HG02840 (cell line): ENCODE results near the gene ZNF789.
A peak's percentile ranks its signal among the peaks of the same experiment; 100 is the strongest.
"Not testable (repeated sequence)": the region's sequence is repeated elsewhere in the genome, so short reads cannot be mapped to it uniquely, and the experiment has no call there.

Source experiments
- ATAC-seq: cut with Tn5 transposase; IDR thresholded peaks from one replicate; pipeline ENCODE4 v1.9.1; 2021; ENCODE audit warnings: mild to moderate bottlenecking, moderate library complexity, moderate number of reproducible peaks; ENCODE audit not compliant: unreplicated experiment, low FRiP score

Gene ZNF789

DNA sequence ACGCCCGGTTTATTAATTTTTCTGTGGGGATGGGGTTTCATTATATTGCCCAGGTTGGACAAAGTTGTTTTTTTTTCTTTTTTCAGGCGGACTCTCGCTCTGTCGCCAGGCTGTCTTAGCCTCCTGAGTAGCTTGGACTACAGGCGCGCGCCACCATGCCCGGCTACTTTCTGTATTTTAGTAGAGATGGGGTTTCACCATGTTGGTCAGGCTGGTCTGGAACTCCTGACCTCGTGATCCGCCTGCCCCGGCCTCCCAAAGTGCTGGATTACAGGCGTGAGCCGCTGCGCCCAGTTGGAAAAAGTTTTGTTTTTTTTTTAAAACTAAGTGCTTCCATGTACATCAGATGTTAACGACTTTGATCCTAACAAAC lies 27.9 kb downstream of the ZNF789 start:
- no peak for ATAC-seq

- not testable (repeated sequence) for ATAC-seq
These were observed 28.5 kb downstream of the ZNF789 start for GRCh38 chr7:99501236-99501635.

- no peak for ATAC-seq
These were observed 31.6 kb downstream of the ZNF789 start for GRCh38 chr7:99504281-99504602.

GRCh38 chr7:99504603-99505323 lies 32.1 kb downstream of the ZNF789 start, which contains the start of gene ZKSCAN5:
ZKSCAN5 (plus strand) TSS chr7:99504662; CDS start chr7:99506045, 1,383 bp downstream.
- peak; percentile 73 for ATAC-seq

GRCh38 chr7:99505324-99505662 lies 32.6 kb downstream of the ZNF789 start:
- no peak for ATAC-seq

DNA sequence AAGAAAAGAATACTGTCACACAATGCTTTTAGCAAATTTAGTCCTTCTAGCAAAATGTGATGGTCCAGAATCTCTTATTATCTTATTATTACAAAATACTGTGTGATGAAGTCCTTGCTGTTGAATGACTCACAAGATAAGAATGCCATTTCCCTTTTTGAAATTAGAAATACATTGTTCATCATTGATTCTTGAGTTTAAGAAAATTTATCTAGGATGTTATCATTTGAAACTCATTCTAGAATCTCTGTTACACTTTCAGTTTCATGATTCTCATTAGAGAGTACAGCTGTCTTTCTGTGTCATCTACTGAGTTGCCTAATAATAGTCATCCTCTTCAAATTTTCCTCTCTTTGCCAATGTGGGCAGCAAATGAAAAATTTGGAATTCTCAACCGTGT lies 41.4 kb downstream of the ZNF789 start:
- ATAC-seq: no peak

GRCh38 chr7:99521399-99521798 lies 48.7 kb downstream of the ZNF789 start:
- no peak for ATAC-seq

DNA sequence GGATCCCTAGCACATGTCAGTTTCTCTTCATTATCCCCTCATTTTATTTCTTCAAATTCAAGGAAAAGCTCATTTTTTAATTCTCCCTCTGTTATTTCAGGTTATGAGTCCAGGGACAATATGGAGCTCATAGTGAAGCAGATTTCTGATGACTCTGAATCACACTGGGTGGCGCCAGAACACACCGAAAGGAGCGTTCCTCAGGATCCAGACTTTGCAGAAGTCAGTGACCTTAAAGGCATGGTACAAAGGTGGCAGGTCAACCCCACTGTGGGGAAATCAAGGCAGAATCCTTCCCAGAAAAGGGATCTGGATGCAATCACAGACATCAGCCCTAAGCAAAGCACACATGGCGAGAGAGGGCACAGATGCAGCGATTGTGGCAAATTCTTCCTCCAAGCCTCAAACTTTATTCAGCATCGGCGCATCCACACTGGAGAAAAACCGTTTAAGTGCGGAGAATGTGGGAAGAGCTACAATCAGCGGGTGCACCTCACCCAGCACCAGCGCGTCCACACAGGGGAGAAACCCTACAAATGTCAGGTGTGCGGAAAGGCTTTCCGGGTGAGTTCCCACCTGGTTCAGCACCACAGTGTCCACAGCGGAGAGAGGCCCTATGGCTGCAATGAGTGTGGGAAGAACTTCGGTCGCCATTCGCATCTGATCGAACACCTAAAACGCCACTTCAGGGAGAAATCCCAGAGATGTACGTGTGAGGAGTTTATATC lies 53.2 kb downstream of the ZNF789 start:
- no peak for ATAC-seq

DNA sequence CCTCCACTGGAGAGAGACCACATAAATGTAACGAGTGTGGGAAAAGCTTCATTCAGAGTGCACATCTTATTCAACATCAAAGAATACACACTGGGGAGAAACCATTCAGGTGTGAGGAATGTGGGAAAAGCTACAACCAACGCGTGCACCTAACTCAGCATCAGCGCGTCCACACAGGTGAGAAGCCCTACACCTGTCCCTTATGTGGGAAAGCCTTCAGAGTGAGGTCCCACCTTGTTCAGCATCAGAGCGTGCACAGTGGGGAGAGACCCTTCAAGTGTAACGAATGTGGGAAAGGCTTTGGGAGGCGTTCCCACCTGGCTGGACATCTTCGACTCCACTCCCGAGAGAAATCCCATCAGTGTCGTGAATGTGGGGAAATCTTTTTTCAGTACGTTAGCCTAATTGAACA lies 58.7 kb downstream of the ZNF789 start:
- no peak for ATAC-seq

GRCh38 chr7:99535667-99536066 lies 63.0 kb downstream of the ZNF789 start:
- no peak for ATAC-seq
